Neural cell (in vitro differentiated cells): ENCODE measurements around the gene CSRNP2. TPM values are rescaled to one million over a fixed set of nuclear protein-coding genes. Genes with fewer than 3 reads are reported as not detected.

Experiments used
- H2AFZ ChIP-seq: fragments of 200-600, 300-800 bp; sonication (generic), shearing (Covaris generic); 2 replicates; pipeline ENCODE4 v1.6.0; 2014; ENCODE audit warnings: low read depth, mild to moderate bottlenecking, antibody characterized with exemption, low read length, moderate library complexity
- H3F3A ChIP-seq: fragments of 200-600 bp; shearing (Covaris generic); 2 replicates; pipeline ENCODE4 v1.6.1; 2016; ENCODE audit warnings: mild to moderate bottlenecking, moderate library complexity, mixed read lengths, antibody characterized with exemption, low read length; ENCODE audit not compliant: insufficient read depth, poor library complexity, severe bottlenecking
- H3K27ac ChIP-seq: fragments of 200-600, 300-800 bp; sonication (generic), shearing (Covaris generic); 2 replicates; pipeline ENCODE4 v1.5.1; 2014; ENCODE audit warnings: mild to moderate bottlenecking, low read length, moderate library complexity
- H3K27me3 ChIP-seq: fragments of 300-800, 200-600 bp; sonication (generic), shearing (Covaris generic); 2 replicates; pipeline ENCODE4 v1.6.0; 2014; ENCODE audit warnings: mild to moderate bottlenecking, low read depth, low read length, moderate library complexity; ENCODE audit not compliant: insufficient read depth
- H3K36me3 ChIP-seq: fragments of 300-800, 200-600 bp; sonication (generic), shearing (Covaris generic); 2 replicates; pipeline ENCODE4 v1.5.1; 2014; ENCODE audit warnings: mild to moderate bottlenecking, antibody characterized with exemption, low read length, moderate library complexity; ENCODE audit not compliant: insufficient read depth
- H3K4me2 ChIP-seq: fragments of 300-800, 200-600 bp; sonication (generic), shearing (Covaris generic); 2 replicates; pipeline ENCODE4 v1.6.0; 2014; ENCODE audit warnings: mild to moderate bottlenecking, low read length
- H3K4me3 ChIP-seq: fragments of 300-800, 200-600 bp; sonication (generic), shearing (Covaris generic); 2 replicates; pipeline ENCODE4 v1.5.1; 2014; ENCODE audit warnings: mild to moderate bottlenecking, low read length, moderate library complexity
- H3K79me2 ChIP-seq: fragments of 200-600 bp; shearing (Covaris generic); replicated peaks from 2 replicates; pipeline ENCODE4 v1.6.0; 2014; ENCODE audit warnings: mild to moderate bottlenecking, low read length, moderate library complexity; ENCODE audit not compliant: insufficient read depth
- H3K9ac ChIP-seq: fragments of 300-800, 200-600 bp; sonication (generic), shearing (Covaris generic); 2 replicates; pipeline ENCODE4 v1.6.1; 2016; ENCODE audit warnings: mild to moderate bottlenecking, low read length, mixed read lengths
- H3K9me2 ChIP-seq: fragments of 200-600 bp; shearing (Covaris generic); 2 replicates; pipeline ENCODE4 v1.6.1; 2016; ENCODE audit warnings: mild to moderate bottlenecking, low read length, mixed read lengths; ENCODE audit not compliant: insufficient read depth
- H3K9me3 ChIP-seq: fragments of 200-600, 300-800 bp; sonication (generic), shearing (Covaris generic); 2 replicates; pipeline ENCODE4 v1.6.1; 2016; ENCODE audit warnings: mild to moderate bottlenecking, mixed run types, low read length, moderate library complexity, mixed read lengths
- H4K20me1 ChIP-seq: fragments of 200-600 bp; shearing (Covaris generic); 2 replicates; pipeline ENCODE4 v1.6.1; 2016; ENCODE audit warnings: mild to moderate bottlenecking, mixed run types; ENCODE audit not compliant: insufficient read depth
- EP300 ChIP-seq: fragments of 450-650 bp; conservative IDR thresholded peaks from 2 replicates; pipeline ENCODE4 v1.6.1; 2014; ENCODE audit warnings: antibody characterized with exemption, mild to moderate bottlenecking, moderate library complexity; ENCODE audit not compliant: poor library complexity, severe bottlenecking
- EZH2 ChIP-seq: fragments of 200-600, 300-800 bp; shearing (Covaris generic), sonication (generic); IDR thresholded peaks from 2 replicates; pipeline ENCODE4 v1.6.1; 2014; ENCODE audit warnings: antibody characterized with exemption, low read length, borderline replicate concordance, mild to moderate bottlenecking; ENCODE audit not compliant: insufficient read depth, poor library complexity, severe bottlenecking
- MXI1 ChIP-seq: fragments of 450-650 bp; conservative IDR thresholded peaks from 2 replicates; pipeline ENCODE4 v1.6.1; 2014; ENCODE audit warnings: antibody characterized with exemption, mild to moderate bottlenecking; ENCODE audit not compliant: poor library complexity, severe bottlenecking
- POLR2AphosphoS5 ChIP-seq: IDR thresholded peaks from 2 replicates; pipeline ENCODE4 v1.6.1; 2012
- RAD21 ChIP-seq: fragments of 450-650 bp; conservative IDR thresholded peaks from 2 replicates; pipeline ENCODE4 v1.6.1; 2014; ENCODE audit warnings: antibody characterized with exemption, mild to moderate bottlenecking, moderate library complexity
- SMC3 ChIP-seq: fragments of 450-650 bp; conservative IDR thresholded peaks from 2 replicates; pipeline ENCODE4 v1.6.1; 2014; ENCODE audit warnings: antibody characterized with exemption, mild to moderate bottlenecking, moderate library complexity; ENCODE audit not compliant: poor library complexity
- TAF1 ChIP-seq: IDR thresholded peaks from 2 replicates; pipeline ENCODE4 v1.6.1; 2012; ENCODE audit warnings: low read depth
- polyA plus RNA-seq: library from polyadenylated mRNA; depleted of rRNA; stranded (reverse); fragments of >200 nt; gene quantifications from 2 replicates; pipeline ENCODE4 v1.2.3, GENCODE V29; 2014
- TF ChIP-seq, protein P1 (sequence below): fragments of 450-650 bp; IDR thresholded peaks from 2 replicates; pipeline ENCODE4 v1.5.1; 2014; ENCODE audit warnings: antibody characterized with exemption, mild to moderate bottlenecking, moderate library complexity; ENCODE audit not compliant: poor library complexity, severe bottlenecking
- TF ChIP-seq, protein P2 (sequence below): IDR thresholded peaks from 2 replicates; pipeline ENCODE4 v1.6.1; 2012; ENCODE audit warnings: borderline replicate concordance

CSRNP2 gene
- polyA plus RNA-seq, 1 donor from 2014 or later = 114 TPM

DNA sequence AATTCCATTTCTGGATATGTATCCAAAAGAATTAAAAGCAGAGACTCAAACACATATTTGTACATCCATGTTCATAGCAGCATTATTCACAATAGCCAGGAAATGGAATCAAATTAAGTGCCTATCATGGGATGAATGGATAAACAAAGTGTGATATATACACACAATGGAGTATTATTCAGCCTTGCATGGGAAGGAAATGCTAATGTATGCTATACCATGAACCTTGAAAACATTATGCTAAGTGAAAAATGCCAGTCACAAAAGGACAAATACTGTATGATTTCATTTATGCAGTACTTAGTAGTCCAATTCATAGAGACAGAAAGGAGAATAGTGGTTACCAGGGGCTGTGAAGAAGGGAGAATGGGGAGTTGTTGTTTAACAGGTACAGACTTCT, 32.1 kb upstream of the CSRNP2 start:
- Histone ChIP-seq H3K9ac (no peak overlapping the region), H3K27ac (no peak overlapping the region), H3F3A (no peaks in the 10 kb centered on the region), H3K4me3 (no peak overlapping the region), H2AFZ (no peak overlapping the region), H4K20me1 (no peaks in the 10 kb centered on the region), H3K79me2 (no peaks in the 10 kb centered on the region), H3K27me3 (no peaks in the 10 kb centered on the region), H3K9me2 (no peaks in the 10 kb centered on the region), H3K9me3 (no peaks in the 10 kb centered on the region), H3K4me2 (no peak overlapping the region), H3K36me3 (peaks cover 13% of the 10 kb centered on the region)
- no peak for TF ChIP-seq EP300
- no peak for TF ChIP-seq POLR2AphosphoS5
- no peak for TF ChIP-seq EZH2
- no peak for TF ChIP-seq TAF1
- TF ChIP-seq MXI1 = no peak
- TF ChIP-seq, protein P1, sequence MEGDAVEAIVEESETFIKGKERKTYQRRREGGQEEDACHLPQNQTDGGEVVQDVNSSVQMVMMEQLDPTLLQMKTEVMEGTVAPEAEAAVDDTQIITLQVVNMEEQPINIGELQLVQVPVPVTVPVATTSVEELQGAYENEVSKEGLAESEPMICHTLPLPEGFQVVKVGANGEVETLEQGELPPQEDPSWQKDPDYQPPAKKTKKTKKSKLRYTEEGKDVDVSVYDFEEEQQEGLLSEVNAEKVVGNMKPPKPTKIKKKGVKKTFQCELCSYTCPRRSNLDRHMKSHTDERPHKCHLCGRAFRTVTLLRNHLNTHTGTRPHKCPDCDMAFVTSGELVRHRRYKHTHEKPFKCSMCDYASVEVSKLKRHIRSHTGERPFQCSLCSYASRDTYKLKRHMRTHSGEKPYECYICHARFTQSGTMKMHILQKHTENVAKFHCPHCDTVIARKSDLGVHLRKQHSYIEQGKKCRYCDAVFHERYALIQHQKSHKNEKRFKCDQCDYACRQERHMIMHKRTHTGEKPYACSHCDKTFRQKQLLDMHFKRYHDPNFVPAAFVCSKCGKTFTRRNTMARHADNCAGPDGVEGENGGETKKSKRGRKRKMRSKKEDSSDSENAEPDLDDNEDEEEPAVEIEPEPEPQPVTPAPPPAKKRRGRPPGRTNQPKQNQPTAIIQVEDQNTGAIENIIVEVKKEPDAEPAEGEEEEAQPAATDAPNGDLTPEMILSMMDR = no peak
- TF ChIP-seq, protein P2, sequence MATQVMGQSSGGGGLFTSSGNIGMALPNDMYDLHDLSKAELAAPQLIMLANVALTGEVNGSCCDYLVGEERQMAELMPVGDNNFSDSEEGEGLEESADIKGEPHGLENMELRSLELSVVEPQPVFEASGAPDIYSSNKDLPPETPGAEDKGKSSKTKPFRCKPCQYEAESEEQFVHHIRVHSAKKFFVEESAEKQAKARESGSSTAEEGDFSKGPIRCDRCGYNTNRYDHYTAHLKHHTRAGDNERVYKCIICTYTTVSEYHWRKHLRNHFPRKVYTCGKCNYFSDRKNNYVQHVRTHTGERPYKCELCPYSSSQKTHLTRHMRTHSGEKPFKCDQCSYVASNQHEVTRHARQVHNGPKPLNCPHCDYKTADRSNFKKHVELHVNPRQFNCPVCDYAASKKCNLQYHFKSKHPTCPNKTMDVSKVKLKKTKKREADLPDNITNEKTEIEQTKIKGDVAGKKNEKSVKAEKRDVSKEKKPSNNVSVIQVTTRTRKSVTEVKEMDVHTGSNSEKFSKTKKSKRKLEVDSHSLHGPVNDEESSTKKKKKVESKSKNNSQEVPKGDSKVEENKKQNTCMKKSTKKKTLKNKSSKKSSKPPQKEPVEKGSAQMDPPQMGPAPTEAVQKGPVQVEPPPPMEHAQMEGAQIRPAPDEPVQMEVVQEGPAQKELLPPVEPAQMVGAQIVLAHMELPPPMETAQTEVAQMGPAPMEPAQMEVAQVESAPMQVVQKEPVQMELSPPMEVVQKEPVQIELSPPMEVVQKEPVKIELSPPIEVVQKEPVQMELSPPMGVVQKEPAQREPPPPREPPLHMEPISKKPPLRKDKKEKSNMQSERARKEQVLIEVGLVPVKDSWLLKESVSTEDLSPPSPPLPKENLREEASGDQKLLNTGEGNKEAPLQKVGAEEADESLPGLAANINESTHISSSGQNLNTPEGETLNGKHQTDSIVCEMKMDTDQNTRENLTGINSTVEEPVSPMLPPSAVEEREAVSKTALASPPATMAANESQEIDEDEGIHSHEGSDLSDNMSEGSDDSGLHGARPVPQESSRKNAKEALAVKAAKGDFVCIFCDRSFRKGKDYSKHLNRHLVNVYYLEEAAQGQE = no peak
- TF ChIP-seq SMC3 = no peak
- TF ChIP-seq RAD21 = no peak

DNA sequence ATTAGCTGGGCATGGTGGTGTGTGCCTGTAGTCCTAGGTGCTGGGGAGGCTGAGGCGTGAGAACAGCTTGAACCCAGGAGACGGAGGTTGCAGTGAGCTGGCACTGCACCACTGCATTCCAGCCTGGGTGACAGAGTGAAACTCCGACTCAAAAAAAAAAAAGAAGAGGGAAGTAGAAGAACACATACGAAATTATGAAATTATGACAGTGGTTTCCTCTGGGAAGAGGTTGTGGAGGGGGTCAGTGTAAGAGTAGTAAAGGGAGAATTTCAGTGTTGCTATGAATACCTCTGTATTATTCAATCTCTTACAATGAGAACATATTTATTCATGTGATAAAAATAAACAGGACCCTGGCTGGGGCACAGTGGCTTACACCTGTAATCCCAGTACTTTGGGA, 24.7 kb upstream of the CSRNP2 start:
- no peaks in the 10 kb centered on the region for H3K9me3 ChIP-seq
- no peak overlapping the region for H2AFZ ChIP-seq
- H3K27ac ChIP-seq = no peak overlapping the region
- H3K79me2 ChIP-seq = no peaks in the 10 kb centered on the region
- TF ChIP-seq, protein P1 = no peak
- TF ChIP-seq TAF1 (no peak), POLR2AphosphoS5 (no peak), EP300 (no peak), MXI1 (no peak), EZH2 (no peak), RAD21 (no peak), SMC3 (no peak)
- TF ChIP-seq, protein P2 = no peak
- H3K27me3 ChIP-seq = no peaks in the 10 kb centered on the region
- H4K20me1 ChIP-seq = no peaks in the 10 kb centered on the region
- no peak overlapping the region for H3K9ac ChIP-seq
- H3K36me3 ChIP-seq = peaks cover 12% of the 10 kb centered on the region
- H3K9me2 ChIP-seq = no peaks in the 10 kb centered on the region
- H3K4me2 ChIP-seq = no peak overlapping the region
- H3F3A ChIP-seq = no peaks in the 10 kb centered on the region
- no peak overlapping the region for H3K4me3 ChIP-seq
